SK-N-SH (cell line): ENCODE data around the gene CDH13. TPM values are rescaled to one million over a fixed set of nuclear protein-coding genes. Genes with fewer than 3 reads are reported as not detected.

Experiments
- CTCF ChIA-PET: fragments of 300-600, 350-600 bp; formaldehyde crosslinking; extraction: SDS; loops from one replicate; lab custom pipeline; 2021; lab: Yijun Ruan, JAX
- POLR2A ChIA-PET: fragments of 350-600 bp; sonication (Branson Sonifier 250); formaldehyde crosslinking; extraction: SDS; loops from one replicate; lab custom pipeline; 2020; ENCODE audit warnings: antibody characterized with exemption, inconsistent platforms; lab: Yijun Ruan, JAX
- DNase-seq: peaks from one replicate; pipeline ENCODE4 v3.0.0; 2012
- H2AFZ ChIP-seq: fragments of 200-600 bp; sonication (generic); 2 replicates; pipeline ENCODE4 v1.8.1; 2016; ENCODE audit warnings: antibody characterized with exemption, mild to moderate bottlenecking, low read depth
- H3F3A ChIP-seq: fragments of 200-600 bp; sonication (generic); replicated peaks from 2 replicates; pipeline ENCODE3; 2016; ENCODE audit warnings: antibody characterized with exemption, mild to moderate bottlenecking; ENCODE audit not compliant: insufficient read depth
- H3K27ac ChIP-seq, 2 experiments: fragments of 200-500 bp in 1 of 2; fragments of 200-600 bp in 1 of 2; sonication (Bioruptor generic) in 1 of 2; sonication (generic), shearing (Covaris generic) in 1 of 2; 2 replicates each; pipeline versions ENCODE4 v1.5.1 to v1.6.1; 2014 to 2016; ENCODE audit warnings: low read depth in 2 of 2, inconsistent platforms in 1 of 2, low read length in 1 of 2, mild to moderate bottlenecking in 1 of 2, mixed read lengths in 1 of 2
- H3K27me3 ChIP-seq: fragments of 200-600 bp; sonication (generic), shearing (Covaris generic); 2 replicates; pipeline ENCODE4 v1.6.1; 2016; ENCODE audit warnings: mixed run types; ENCODE audit not compliant: insufficient read depth
- H3K36me3 ChIP-seq, 2 experiments: fragments of 200-500 bp in 1 of 2; fragments of 200-600 bp in 1 of 2; sonication (Bioruptor generic) in 1 of 2; sonication (generic) in 1 of 2; replicated peaks in 1 of 2; 2 replicates each; pipeline versions ENCODE3 to v1.5.1; 2014 to 2016; ENCODE audit warnings: low read length in 1 of 2, mild to moderate bottlenecking in 1 of 2; ENCODE audit not compliant: insufficient read depth in 2 of 2, control insufficient read depth in 1 of 2
- H3K4me1 ChIP-seq, 2 experiments: fragments of 200-500 bp in 1 of 2; fragments of 200-600 bp in 1 of 2; sonication (Bioruptor generic) in 1 of 2; sonication (generic), shearing (Covaris generic) in 1 of 2; 2 replicates each; pipeline versions ENCODE4 v1.5.1 to v1.6.1; 2014 to 2016; ENCODE audit warnings: low read depth in 1 of 2, low read length in 1 of 2, mixed run types in 1 of 2; ENCODE audit not compliant: insufficient read depth in 2 of 2, control insufficient read depth in 1 of 2
- H3K4me2 ChIP-seq: fragments of 200-600 bp; sonication (generic), shearing (Covaris generic); 2 replicates; pipeline ENCODE4 v1.6.1; 2017; ENCODE audit warnings: mixed run types
- H3K4me3 ChIP-seq, 2 experiments: fragments of 200-500 bp in 1 of 2; fragments of 200-600 bp in 1 of 2; sonication (Bioruptor generic) in 1 of 2; sonication (generic), shearing (Covaris generic) in 1 of 2; 2 replicates each; pipeline versions ENCODE4 v1.5.1 to v1.8.1; 2014 to 2016; ENCODE audit warnings: low read depth in 2 of 2, inconsistent platforms in 1 of 2, low read length in 1 of 2, mild to moderate bottlenecking in 1 of 2, mixed read lengths in 1 of 2, moderate library complexity in 1 of 2
- H3K79me2 ChIP-seq: fragments of 200-600 bp; sonication (generic); 2 replicates; pipeline ENCODE4 v1.8.1; 2017; ENCODE audit warnings: mild to moderate bottlenecking; ENCODE audit not compliant: insufficient read depth
- H3K9ac ChIP-seq: fragments of 200-600 bp; sonication (generic); 2 replicates; pipeline ENCODE4 v1.6.1; 2017; ENCODE audit warnings: mixed run types
- H3K9me2 ChIP-seq: fragments of 200-600 bp; sonication (generic); 2 replicates; pipeline ENCODE4 v1.6.1; 2017; ENCODE audit warnings: mixed run types
- H3K9me3 ChIP-seq: fragments of 200-600 bp; sonication (generic); 2 replicates; pipeline ENCODE4 v1.6.1; 2017; ENCODE audit warnings: mixed run types, mild to moderate bottlenecking, moderate library complexity
- H4K20me1 ChIP-seq: fragments of 200-600 bp; sonication (generic); 2 replicates; pipeline ENCODE4 v1.6.1; 2017; ENCODE audit warnings: mild to moderate bottlenecking, mixed run types; ENCODE audit not compliant: insufficient read depth
- EP300 ChIP-seq, 2 experiments: IDR thresholded peaks; 2 replicates each; pipeline versions ENCODE4 v1.4.0 to v1.6.1; 2012; ENCODE audit warnings: borderline replicate concordance in 1 of 2, low read depth in 1 of 2, low read length in 1 of 2
- EZH2phosphoT487 ChIP-seq: fragments of 200-600 bp; sonication (generic); IDR thresholded peaks from 2 replicates; pipeline ENCODE4 v1.6.1; 2017; ENCODE audit warnings: low read depth, mixed run types, mild to moderate bottlenecking, antibody characterized with exemption, moderate library complexity, borderline replicate concordance
- FOXM1 ChIP-seq: IDR thresholded peaks from 2 replicates; pipeline ENCODE4 v1.4.0; 2012; ENCODE audit warnings: low read depth, mild to moderate bottlenecking
- GABPA ChIP-seq: IDR thresholded peaks from 2 replicates; pipeline ENCODE4 v1.4.0; 2012; ENCODE audit warnings: low read depth, mild to moderate bottlenecking
- JUND ChIP-seq: IDR thresholded peaks from 2 replicates; pipeline ENCODE4 v1.4.0; 2012
- MXI1 ChIP-seq: IDR thresholded peaks from 2 replicates; pipeline ENCODE4 v1.6.1; 2012; ENCODE audit warnings: mild to moderate bottlenecking, low read depth, low read length, improper control_type of control experiment
- NFIC ChIP-seq: IDR thresholded peaks from 2 replicates; pipeline ENCODE4 v1.4.0; 2012; ENCODE audit warnings: borderline replicate concordance
- RAD21 ChIP-seq: IDR thresholded peaks from 2 replicates; pipeline ENCODE4 v1.6.1; 2012; ENCODE audit warnings: mild to moderate bottlenecking, low read length
- RFX5 ChIP-seq: IDR thresholded peaks from 2 replicates; pipeline ENCODE4 v1.6.1; 2012; ENCODE audit warnings: mild to moderate bottlenecking, improper control_type of control experiment, low read length
- TAF1 ChIP-seq: IDR thresholded peaks from 2 replicates; pipeline ENCODE4 v1.6.1; 2012; ENCODE audit warnings: low read depth, mild to moderate bottlenecking, low read length, moderate library complexity, borderline replicate concordance
- TCF12 ChIP-seq: IDR thresholded peaks from 2 replicates; pipeline ENCODE4 v1.4.0; 2012
- TEAD4 ChIP-seq: IDR thresholded peaks from 2 replicates; pipeline ENCODE4 v1.4.0; 2012; ENCODE audit warnings: mild to moderate bottlenecking, borderline replicate concordance; ENCODE audit not compliant: insufficient read depth
- WGBS: methylation state at CpG from one replicate; pipeline ENCODE4 v1.1.6; 2017; ENCODE audit warnings: low lambda C conversion rate; 5-methylcytosine and 5-hydroxymethylcytosine counted together
- polyA plus RNA-seq, 3 experiments: library from polyadenylated mRNA; depleted of rRNA; stranded (reverse); fragments of >200 nt; gene quantifications; 2 replicates each; pipeline ENCODE4 v1.2.3, GENCODE V29; 2012
- TF ChIP-seq, protein P1 (sequence below): IDR thresholded peaks from 2 replicates; pipeline ENCODE4 v1.6.1; 2012; ENCODE audit warnings: mild to moderate bottlenecking, low read depth, low read length, moderate library complexity
- TF ChIP-seq, protein P2 (sequence below): fragments of 150-350 bp; IDR thresholded peaks from 2 replicates; pipeline ENCODE4 v1.6.1; 2016; ENCODE audit warnings: mild to moderate bottlenecking, low read depth, low read length
- TF ChIP-seq, protein P3 (sequence below): IDR thresholded peaks from 2 replicates; pipeline ENCODE4 v1.4.0; 2012; ENCODE audit warnings: low read depth
- TF ChIP-seq, protein P4 (sequence below): IDR thresholded peaks from 2 replicates; pipeline ENCODE4 v1.4.0; 2012; ENCODE audit warnings: low read depth, borderline replicate concordance

Gene CDH13
- polyA plus RNA-seq, 1 of the 3 experiments (the other 2 are of a cell fraction) = 93.0 TPM

DNA sequence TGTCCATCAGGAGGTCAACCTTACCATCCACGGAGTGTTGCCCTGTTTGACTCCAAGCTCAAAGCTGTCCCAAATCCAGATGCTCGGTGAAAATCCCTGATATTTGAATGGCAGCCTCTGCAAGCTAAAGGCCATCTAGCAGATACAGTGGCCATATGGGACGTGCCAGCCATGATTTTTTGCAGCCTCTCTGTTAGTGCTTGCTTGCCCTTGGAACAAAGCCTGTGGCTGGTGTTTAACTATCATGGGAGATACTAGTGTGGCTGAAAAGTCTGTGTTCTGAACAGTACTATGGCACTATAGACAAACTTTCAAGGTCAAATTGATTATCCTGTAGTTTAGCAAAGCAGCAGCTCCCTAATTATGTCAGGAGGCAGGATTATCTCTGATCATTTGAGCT, 214.3 kb downstream of the CDH13 start (continued):
- TF ChIP-seq, protein P1, sequence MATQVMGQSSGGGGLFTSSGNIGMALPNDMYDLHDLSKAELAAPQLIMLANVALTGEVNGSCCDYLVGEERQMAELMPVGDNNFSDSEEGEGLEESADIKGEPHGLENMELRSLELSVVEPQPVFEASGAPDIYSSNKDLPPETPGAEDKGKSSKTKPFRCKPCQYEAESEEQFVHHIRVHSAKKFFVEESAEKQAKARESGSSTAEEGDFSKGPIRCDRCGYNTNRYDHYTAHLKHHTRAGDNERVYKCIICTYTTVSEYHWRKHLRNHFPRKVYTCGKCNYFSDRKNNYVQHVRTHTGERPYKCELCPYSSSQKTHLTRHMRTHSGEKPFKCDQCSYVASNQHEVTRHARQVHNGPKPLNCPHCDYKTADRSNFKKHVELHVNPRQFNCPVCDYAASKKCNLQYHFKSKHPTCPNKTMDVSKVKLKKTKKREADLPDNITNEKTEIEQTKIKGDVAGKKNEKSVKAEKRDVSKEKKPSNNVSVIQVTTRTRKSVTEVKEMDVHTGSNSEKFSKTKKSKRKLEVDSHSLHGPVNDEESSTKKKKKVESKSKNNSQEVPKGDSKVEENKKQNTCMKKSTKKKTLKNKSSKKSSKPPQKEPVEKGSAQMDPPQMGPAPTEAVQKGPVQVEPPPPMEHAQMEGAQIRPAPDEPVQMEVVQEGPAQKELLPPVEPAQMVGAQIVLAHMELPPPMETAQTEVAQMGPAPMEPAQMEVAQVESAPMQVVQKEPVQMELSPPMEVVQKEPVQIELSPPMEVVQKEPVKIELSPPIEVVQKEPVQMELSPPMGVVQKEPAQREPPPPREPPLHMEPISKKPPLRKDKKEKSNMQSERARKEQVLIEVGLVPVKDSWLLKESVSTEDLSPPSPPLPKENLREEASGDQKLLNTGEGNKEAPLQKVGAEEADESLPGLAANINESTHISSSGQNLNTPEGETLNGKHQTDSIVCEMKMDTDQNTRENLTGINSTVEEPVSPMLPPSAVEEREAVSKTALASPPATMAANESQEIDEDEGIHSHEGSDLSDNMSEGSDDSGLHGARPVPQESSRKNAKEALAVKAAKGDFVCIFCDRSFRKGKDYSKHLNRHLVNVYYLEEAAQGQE = no peak

DNA sequence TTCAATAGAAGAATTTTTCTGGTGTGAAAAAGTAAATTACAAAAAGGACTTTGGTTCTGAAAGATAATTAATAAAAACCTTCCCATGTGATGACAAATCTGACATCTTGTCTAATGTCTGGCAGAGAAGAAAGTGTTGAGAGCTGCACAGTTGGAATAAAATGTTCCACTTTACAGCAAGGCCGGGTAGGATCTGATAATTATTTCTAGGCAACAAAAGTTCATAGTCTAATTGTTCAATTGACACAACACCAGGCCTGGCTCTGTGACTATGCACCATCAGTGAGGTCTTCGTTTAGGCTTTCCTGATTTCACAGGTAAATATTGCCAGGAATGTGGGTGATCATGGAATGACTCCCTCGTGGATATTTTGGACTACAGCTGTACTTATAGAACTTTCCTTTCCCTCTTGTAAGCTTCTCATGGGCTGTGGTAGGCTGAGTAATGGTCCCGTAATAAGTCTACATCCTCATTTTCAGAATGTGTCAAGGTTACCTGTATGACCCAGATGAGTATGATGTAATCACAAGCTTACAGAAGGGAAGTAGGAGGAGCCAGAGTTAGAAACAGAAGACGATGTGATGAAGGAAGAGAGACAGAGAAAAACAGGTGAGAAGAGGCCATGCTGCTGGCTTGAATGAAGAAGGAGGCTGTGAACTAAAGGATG, 217.0 kb downstream of the CDH13 start:
- no peaks in the 10 kb centered on the region for H4K20me1 ChIP-seq
- TF ChIP-seq, protein P2, sequence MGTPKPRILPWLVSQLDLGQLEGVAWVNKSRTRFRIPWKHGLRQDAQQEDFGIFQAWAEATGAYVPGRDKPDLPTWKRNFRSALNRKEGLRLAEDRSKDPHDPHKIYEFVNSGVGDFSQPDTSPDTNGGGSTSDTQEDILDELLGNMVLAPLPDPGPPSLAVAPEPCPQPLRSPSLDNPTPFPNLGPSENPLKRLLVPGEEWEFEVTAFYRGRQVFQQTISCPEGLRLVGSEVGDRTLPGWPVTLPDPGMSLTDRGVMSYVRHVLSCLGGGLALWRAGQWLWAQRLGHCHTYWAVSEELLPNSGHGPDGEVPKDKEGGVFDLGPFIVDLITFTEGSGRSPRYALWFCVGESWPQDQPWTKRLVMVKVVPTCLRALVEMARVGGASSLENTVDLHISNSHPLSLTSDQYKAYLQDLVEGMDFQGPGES = no peak
- TF ChIP-seq, protein P1 = no peak
- TF ChIP-seq EZH2phosphoT487 (no peak), RAD21 (no peak), MXI1 (no peak), RFX5 (no peak), NFIC (no peak), TAF1 (no peak), TCF12 (no peak), TEAD4 (no peak), FOXM1 (no peak), JUND (no peak), EP300 (IDR thresholded peaks at IDR 0.05; ENCODE audit: borderline replicate concordance in 1 of 2, low read depth in 1 of 2, low read length in 1 of 2) (no peak), GABPA (no peak)
- TF ChIP-seq, protein P3, sequence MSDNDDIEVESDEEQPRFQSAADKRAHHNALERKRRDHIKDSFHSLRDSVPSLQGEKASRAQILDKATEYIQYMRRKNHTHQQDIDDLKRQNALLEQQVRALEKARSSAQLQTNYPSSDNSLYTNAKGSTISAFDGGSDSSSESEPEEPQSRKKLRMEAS = no peak
- TF ChIP-seq, protein P4, sequence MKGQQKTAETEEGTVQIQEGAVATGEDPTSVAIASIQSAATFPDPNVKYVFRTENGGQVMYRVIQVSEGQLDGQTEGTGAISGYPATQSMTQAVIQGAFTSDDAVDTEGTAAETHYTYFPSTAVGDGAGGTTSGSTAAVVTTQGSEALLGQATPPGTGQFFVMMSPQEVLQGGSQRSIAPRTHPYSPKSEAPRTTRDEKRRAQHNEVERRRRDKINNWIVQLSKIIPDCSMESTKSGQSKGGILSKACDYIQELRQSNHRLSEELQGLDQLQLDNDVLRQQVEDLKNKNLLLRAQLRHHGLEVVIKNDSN = no peak
- TF ChIP-seq, all 33 proteins: peak for 0
- POLR2A ChIA-PET = no interaction called here
- H3K4me2 ChIP-seq = no peak overlapping the region
- H3K9ac ChIP-seq = no peak overlapping the region
- H3K9me3 ChIP-seq = peaks cover 4% of the 10 kb centered on the region; the same call in 1 of the 2 replicates
- no peaks in the 10 kb centered on the region for H3K9me2 ChIP-seq
- H2AFZ ChIP-seq = no peak overlapping the region
- no peak overlapping the region for H3K4me3 ChIP-seq
- no peaks in the 10 kb centered on the region for H3K4me1 ChIP-seq
- H3K27ac ChIP-seq = no peak overlapping the region
- H3K36me3 ChIP-seq = peaks cover 0 to 7% of the 10 kb centered on the region in 2 experiments
- H3K27me3 ChIP-seq = no peaks in the 10 kb centered on the region
- no peaks in the 10 kb centered on the region for H3F3A ChIP-seq
- CTCF ChIA-PET = no interaction called here
- WGBS = 22% methylated on average over 5 of the region's 5 CpGs
- H3K79me2 ChIP-seq = no peaks in the 10 kb centered on the region
- DNase-seq = no peak
